ENCODE data around the gene KATNAL2.

KATNAL2 gene

DNA sequence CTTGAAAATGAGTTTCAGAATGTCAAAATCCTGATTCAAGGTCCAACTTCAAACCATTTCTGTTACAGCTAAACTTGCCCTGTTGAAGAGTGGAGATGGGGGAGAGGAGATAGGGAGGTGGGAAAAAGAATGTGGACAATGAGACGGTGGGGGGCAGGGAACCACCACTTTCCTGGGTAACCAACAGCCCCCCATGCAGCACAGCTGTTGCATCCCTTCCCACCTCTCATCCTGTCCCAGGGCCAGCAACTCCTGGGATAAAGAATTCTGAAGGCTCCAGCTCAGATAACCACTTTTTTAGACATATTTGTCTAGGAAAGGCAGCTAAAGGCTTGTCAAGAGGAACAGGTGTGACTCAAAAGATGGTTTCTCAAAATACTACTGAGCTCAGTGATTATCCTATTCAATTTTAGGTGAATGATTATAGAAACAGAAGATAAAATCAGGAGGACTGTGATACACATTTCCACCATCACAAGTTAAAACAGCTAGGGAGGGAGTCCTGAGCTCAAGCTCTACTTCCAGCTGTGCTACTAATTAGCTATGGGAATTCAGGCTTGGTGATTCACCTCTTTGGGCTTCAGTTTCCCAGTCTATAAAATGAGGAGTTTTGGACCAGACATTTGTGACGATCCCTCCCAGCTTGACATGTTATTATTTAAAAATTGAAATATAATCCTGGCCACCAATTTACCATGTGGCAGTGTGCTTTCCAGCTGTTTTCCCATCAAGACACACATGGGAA is 196.6 kb downstream of the KATNAL2 start:
- no peak for DNase-seq (ENCODE audit: low spot score)

DNA sequence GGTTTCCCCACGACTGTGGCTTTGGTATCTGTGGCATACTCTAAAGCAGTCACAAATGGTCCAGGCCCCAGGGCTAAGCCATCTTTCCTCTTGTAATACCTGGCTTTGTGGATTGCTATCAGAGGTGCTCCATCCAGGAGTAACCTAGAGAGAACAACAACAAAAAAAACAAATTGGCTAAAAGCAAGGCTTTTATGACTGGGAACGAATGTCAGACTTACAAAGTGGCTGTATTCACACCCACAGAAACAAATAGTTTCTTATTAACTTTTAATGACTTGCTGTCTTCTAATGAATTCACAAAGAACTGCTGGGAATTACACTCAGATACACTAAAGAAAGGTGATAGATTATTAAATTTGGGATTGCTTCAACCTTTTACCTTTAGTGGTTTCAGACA is 197.8 kb downstream of the KATNAL2 start:
- no peak for DNase-seq (ENCODE audit: low spot score)

DNA sequence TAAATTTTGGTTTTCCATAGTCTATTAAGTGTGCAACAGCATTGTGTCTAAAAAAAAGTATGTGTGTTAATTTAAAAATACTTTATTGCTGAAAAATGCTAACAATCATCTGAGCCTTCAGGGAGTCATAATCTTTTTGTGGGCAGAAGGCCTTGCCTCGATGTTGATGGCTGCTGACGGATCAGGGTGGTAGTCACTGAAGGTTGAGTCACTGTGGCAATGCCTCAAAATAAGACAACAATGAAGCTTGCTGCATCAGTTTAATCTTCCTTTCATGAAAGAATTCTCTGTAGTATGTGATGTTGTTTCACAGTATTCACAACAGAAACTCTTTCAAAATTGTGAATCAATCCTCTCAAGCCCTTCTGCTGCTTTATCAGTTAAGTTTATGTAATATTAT is 201.6 kb downstream of the KATNAL2 start:
- DNase-seq (ENCODE audit: low spot score), result no peak

DNA sequence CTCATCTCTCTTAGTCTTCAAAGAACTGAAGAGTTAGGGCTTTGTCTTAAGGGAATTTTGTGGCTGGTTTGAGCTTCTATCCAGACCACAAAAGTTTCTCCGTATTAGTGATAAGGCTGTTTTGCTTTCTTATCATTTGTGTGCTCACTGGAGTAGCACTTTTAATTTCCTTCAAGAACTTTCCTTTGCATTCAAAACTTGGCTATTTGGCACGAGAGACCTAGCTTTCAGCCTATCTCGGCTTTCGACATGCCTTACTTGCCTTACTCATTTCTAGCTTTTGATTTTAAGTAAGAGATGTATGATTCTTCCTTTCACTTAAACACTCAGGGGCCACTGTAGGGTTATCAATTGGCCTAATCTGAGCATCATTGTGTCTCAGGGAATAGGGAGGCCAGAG is 203.0 kb downstream of the KATNAL2 start:
- DNase-seq (ENCODE audit: low spot score), result no peak

DNA sequence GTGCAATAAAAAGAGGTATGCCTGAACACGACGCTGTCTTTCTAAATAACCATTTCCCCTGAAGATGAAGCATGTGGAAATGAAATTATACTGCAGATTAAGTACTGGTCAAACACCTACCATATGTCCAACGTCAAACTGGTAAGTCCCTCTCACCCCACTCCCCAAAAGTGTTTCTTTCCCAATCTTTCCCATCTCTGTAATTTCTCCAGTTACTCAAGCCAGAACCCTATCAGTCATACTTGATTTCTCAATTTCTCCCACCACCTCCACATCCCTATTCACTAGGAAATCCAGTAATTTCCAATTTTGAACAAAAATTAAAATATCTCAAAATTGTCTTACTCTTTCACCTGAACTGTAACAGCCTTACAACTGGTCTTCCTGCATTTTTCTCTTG is 203.7 kb downstream of the KATNAL2 start:
- DNase-seq (ENCODE audit: low spot score), result no peak

DNA sequence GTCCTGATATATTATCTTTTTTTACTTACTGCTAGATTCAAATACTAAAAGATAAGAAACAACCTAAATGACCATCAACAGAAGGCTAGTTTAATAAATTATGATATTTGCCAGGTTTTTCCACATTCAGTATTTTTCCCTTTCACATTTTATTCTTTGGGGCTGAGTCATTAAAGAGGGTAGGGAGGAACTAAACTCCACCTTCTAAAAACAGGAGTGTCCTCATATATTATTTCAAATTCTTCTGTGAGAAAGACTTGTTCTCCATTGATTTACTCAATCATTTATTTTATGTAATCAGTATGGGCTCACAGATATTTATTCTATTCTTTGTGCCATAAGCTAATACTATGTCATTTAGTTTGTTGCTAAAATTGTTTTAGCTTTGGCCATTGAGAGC is 223.9 kb downstream of the KATNAL2 start:
- DNase-seq (ENCODE audit: low spot score), result no peak

DNA sequence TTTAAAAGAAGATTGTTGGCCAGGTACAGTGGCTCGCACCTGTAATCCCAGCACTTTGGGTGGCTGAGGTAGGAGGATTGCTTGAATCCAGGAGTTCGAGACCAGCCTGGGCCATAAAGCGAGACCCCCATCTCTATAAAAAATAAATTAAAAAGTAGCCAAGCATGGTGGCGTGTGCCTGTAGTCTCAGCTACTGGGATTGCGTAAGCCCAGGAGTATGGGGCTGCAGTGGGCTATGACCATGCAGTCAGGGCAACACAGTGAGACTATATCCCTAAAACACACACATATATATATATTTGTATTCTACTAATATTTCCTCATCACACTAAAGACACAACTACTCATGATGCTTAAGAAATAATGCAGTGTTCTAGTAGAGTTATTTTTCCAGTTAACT is 225.8 kb downstream of the KATNAL2 start:
- DNase-seq (ENCODE audit: low spot score), result no peak

DNA sequence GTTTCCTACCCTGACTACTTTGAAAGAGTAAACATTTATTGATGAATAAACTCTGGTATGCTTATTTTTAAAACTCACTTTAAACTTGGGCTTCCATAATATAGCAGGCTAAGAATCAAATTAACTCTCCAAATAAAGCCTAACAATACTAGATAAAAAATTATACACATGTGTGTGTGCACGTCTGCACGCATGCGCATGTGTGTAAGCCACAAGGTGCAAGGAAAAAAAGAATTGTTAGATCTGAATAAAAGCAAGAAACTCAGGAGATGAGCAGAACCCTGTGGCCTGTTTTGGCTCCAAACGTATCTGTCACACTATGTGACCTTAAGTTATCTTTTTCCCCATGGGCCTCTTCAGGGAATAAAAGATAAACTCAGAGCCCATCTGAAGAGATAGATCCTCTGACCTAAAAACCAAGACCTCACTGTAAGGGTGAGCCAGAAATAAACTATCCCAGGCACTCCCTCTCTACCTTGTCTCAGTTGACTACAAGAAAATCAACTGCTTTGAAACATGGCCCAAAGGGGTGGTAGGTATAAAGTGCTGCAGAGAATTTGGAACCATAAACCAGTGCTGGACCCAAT is 226.6 kb downstream of the KATNAL2 start:
- no peak for DNase-seq (ENCODE audit: low spot score)

DNA sequence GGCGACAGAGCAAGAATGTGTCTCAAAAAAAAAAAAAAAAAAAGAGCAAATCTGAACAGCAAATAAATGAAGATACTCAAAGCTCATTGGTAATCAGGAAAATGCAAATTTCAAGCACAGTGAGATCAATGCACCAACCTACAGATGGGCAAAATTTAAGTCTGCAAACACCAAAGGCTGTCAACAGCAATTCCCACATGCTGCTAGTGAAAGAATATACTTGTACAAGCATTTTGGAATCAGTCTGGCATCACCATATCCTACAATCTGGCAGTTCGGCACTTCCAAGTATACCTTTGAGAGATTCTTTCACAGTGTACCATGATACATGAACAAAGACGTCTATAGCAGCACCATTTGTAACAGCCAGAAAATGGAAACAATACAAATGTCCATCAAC is 228.8 kb downstream of the KATNAL2 start:
- DNase-seq (ENCODE audit: low spot score), result no peak

DNA sequence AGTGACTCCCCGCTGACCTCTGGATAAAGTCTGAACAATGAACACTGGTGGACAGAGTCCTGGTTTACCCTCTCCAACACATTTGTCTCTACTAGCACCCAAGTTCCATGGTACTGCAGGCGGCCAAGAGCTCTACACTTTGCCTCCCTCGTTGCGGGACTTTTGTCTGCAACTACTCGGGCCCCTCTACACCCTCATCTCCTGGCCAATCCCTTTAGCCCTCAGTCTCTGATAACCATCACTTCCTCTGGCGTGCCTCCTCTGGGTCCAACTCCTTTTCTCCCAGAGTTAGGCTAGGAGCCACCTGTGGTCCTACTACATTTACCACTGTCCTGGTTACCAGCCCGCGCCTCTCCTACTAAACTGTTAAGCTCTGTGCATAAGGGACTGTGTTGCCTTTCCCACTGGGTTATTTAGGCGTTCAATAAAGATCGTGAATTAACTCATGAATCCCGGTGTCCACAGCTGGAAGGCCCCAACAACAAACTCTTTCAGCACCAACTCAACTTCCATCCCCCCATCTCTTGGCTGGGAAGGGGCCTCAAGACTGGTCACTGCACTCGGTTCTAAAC is 232.1 kb downstream of the KATNAL2 start:
- DNase-seq (ENCODE audit: low spot score), result peak; percentile 16

DNA sequence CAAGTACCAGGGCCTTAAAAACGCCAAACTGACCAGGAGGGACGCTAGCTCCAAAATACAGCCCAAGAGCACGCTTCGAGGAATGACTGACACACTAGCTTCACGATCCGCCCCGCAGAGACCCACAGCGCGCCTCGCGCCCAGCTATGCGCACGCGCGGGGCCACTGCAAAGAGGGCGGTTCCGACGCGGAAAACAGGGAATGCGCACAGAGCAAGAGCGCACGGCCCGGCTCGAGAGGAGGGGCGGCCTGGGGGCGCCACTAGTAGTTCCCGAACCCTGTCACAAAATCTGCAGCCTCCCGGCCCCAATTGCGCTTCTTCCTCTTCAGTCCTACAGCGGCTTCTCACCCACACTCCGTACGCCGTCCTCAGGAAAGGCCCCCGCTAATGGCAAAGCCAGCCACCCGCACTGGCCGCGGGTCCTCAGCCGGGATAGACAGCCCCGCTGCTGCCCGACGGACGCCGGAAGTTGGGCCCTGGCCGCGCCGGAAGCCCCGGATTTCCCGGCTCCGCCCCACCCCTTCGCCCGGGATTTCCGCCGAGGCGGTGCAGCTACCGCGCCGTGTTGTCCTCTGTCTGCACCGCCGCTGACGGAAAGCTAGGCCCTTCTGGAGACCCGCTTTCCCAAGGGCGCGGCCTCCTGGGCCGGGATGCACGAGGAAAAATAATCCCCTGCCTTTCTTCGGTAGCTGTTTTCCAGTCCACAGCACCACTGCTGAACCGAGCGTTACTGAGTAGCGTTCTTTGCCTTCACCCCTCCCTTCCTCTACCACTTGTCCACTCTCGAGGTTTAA is 232.8 kb downstream of the KATNAL2 start, which contains the start of gene HDHD2:
Gene HDHD2 (minus strand): TSS at position 472 of the 795 bp plus-strand sequence. CDS start 14,061 bp downstream, outside the sequence.
- peak; percentile 54 for DNase-seq (ENCODE audit: low spot score)

DNA sequence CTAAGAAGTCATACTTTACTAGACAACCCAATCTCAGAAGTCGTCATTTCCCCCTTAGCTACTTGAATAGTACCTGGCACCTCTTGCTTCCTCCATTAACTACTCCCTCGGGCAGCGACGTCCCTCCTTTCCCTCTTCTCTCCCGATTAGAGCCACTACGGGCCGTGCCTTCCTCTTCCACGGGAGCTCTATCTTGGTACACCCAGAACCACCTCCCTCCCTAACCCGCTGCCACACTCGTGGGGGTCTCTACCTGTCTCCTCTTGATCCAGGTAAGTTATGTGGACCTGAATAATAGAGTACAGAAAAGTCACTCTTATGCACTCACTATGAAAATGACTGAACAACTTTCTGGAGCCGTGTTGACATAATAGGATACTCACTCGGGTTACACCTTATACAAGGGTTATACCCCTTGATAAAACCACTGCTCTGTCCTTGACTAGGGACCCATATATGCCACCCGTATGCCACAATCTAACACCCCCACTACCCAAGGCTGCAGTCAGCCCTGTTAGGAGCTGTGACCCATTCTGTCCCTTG is 233.5 kb downstream of the KATNAL2 start:
- DNase-seq (ENCODE audit: low spot score), result no peak

DNA sequence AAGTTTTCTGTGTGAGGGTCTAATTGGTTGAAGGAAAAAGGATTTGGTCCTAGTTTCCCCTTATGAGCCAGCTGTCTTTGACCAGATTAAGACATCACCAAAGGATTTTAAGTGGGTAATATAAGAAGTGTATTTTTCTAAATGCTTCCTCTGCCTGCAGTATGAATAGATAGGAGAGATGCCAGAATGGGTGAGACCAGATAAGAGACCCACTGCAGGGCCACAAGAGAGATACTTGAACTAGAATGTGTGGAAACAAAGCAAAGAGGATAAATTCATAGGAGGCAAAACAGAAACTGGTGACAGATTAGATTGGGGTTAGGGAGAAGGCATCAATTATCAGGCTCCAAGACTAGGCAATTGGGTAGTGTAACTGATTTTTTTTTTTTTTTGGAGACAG is 234.0 kb downstream of the KATNAL2 start:
- DNase-seq (ENCODE audit: low spot score), result no peak

Data from HuH-7.5 (cell line).